Choroid plexus epithelial cell (primary cell): Measurements from ENCODE around the gene IL17REL.

Experiments
- DNase-seq: peaks from one replicate; pipeline ENCODE4 v3.0.0-alpha.2; 2010; ENCODE audit warnings: low read depth
- H3K4me3 ChIP-seq: 2 replicates; pipeline ENCODE4 v1.5.1; 2011; ENCODE audit warnings: low read depth, mild to moderate bottlenecking, control low read depth, low read length, moderate library complexity
- CTCF ChIP-seq: conservative IDR thresholded peaks from 2 replicates; pipeline ENCODE4 v1.5.1; 2011; ENCODE audit warnings: low read depth, mild to moderate bottlenecking, control low read depth, inconsistent platforms, low read length, moderate library complexity

The IL17REL gene

GRCh38 chr22:49951986-49952896 lies 60.3 kb downstream of the IL17REL start:
- no peak overlapping the region for H3K4me3 ChIP-seq
- DNase-seq, result peak; percentile 91
- no peak for TF ChIP-seq CTCF

- H3K4me3 ChIP-seq, result no peak overlapping the region
- no peak for TF ChIP-seq CTCF
- DNase-seq, result no peak
Measured at GRCh38 chr22:49951678-49951985, 60.9 kb downstream of the IL17REL start.

- DNase-seq, result no peak
- no peak for TF ChIP-seq CTCF
- no peak overlapping the region for H3K4me3 ChIP-seq
Measured at GRCh38 chr22:49951000-49951677, 61.4 kb downstream of the IL17REL start.

- no peak for TF ChIP-seq CTCF
- no peak overlapping the region for H3K4me3 ChIP-seq
- no peak for DNase-seq
Measured at GRCh38 chr22:49950396-49950994, 62.1 kb downstream of the IL17REL start.

GRCh38 chr22:49949914-49950292 lies 62.7 kb downstream of the IL17REL start:
- no peak for DNase-seq
- TF ChIP-seq CTCF, result no peak
- H3K4me3 ChIP-seq, result no peak overlapping the region

GRCh38 chr22:49948958-49949913 lies 63.3 kb downstream of the IL17REL start:
- no peak overlapping the region for H3K4me3 ChIP-seq
- no peak for DNase-seq
- TF ChIP-seq CTCF, result no peak
